GM10847 (cell line): ENCODE data around the gene USP15.

Experiments
- POLR2A ChIP-seq: IDR thresholded peaks from 2 replicates; pipeline ENCODE4 v1.6.1; 2011; ENCODE audit not compliant: insufficient read length; ENCODE audit errors: extremely low read depth

USP15 gene

DNA sequence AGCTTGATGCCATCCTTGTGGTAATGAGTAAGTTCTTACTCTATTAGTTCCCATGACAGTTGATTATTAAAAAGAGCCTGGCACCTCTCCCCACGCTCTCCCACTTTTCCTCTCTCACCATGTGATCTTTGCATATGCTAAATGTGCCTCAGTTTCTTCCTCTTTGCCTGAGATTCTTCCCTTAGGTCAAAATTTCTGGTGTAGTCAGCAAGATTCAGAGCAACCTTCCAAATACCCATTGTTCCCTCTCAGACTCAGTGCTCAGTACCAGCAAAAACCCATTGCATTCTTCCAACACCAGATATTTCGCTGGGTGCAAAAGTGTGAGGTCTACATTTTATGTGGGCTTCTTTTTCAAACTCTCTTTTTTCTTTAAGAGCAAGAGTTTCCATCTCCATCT, 10.8 kb upstream of the USP15 start:
- TF ChIP-seq POLR2A = no peak

DNA sequence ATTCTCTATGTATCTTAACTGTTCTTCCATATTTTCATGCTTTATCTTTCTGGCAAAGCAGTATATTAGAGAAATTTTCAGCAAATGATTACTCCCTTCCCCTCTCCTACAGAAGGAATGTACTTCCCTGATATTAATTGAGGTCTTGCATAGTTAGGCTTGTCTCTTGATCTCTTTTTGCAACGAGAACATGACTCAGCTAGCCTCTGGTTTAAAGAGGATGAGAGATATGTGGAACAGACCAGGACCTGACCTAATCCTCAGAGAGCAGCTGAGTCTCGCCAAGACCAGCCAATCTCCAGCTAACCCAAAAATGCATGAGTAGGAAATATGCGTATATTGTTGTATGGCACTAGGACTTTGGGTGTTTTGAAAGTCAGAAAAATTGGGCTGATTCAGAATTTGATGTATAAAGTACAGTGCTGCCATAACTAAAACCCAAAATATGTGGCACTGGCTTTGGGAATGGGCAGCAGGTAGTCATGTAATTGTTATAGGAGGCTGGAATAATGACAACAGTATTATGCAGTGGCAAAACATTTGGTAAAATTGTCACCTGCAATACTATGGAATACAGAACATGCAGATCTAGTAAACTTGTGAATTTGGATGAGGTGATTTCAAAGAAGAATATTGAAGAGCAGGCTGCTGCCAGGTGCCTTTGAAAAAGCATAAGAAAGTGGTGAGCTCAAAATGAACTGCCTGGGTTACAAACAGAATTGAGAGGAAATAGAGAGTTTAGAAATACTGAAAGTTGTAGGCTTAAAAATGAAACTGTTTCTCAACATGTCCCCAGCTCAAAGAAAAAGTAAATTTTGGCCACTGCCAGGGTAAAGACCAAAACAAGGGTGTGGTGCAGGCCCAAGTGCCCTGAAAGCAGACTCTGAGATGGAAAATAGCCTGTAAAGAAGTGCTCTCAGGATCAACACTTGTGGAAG, 9.3 kb upstream of the USP15 start:
- no peak for TF ChIP-seq POLR2A

DNA sequence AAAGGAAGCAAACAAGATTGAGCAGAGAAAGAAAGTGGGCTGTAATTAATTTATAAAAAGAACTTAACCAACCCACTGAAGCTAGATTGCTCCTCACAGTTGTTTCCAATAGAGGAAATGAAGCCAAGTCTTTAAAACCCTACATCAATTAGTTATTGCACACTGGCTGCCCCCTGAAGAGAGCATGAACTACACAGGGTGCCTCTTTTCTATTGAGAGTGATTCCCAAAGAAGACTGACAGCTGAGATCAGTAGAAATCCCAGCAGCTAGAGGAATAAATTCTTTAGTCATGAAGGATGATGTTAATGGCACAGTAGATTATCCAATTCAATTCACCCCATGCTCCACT, 8.6 kb upstream of the USP15 start:
- no peak for TF ChIP-seq POLR2A

DNA sequence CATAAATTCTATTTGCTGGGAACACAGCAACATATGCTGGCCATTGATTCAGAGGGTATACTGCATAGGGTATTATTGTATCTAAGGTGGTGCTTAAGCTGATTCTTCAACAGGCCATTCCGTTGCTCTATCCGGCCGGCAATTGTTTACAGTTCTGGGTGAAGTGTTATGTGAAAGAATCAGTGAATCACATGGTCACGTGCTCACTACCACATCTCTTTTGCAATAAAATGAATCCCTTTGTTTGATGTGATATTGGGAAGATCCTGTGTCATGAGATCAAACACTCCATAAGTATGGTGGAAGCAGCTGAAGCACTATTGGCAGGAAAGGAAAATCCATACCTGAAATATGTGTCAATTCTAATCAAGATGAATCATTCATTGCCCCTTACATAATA, 7.6 kb upstream of the USP15 start:
- TF ChIP-seq POLR2A = no peak

DNA sequence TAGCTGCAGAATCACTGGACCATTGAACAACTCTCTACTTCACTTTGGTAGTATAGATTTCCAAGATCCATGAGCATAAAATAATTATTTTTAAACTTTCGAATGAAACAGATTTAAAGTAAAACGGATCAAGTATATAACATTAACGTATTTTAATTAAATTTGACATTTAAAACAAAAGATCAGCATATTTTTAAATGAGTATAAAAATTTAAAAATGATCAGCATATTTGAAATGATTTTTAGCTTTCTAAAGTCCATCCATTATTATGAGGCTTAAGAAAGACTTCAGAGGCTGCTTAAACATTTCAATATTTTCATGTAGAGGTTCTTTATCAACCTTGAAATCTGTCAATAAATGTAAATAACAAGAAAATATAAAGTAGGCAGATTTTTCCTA, 5.2 kb upstream of the USP15 start:
- TF ChIP-seq POLR2A = no peak

DNA sequence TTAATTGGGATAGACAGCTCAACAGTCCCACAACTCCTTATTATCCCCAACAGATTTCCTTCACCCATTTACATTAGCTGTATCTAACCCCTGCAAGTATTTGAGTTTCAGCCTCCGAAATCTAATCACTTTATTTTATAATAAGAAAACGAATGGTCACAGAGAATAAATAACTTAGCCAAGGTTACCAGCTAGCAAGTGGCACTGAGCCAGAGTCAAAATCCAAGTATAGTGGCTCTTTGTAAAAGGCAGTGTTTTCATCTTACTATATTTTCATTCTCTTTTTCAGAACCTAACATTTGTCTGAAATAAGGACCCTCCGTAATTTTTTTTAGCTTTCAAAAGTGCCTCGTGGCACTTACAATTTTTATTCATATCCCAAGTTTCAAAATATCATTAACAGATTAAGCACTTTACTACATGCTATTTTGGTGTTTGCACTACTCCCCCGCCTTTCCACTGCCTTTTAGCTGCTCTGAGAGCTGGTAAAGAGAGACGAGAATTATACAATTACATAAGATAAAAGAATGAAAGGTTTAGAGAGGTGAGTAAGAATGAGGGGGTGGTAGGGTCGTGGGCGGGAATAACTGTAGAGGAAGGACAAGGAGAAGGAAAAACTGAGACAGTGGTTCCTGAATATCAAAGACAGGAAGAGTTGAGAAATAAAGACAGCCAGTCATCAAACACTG, 3.7 kb upstream of the USP15 start:
- TF ChIP-seq POLR2A = no peak

DNA sequence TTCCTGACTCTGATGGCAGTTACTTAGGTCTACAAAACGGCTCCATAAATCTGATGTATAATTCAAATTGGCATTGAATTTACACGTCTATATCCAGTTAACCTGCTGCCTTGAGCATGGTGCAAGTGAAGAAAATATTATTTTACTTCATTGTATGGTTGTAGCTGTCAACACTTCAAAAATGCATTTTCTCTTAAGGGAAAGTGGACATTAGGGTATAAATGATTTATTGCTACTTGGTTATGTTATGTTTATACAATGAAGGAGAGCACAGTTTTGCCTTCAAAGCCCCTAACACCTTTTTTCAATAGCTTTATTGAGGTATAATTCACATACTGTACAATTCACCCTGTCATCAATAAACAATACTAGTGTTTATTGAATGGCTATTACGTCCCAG, 2.0 kb upstream of the USP15 start:
- TF ChIP-seq POLR2A = no peak

DNA sequence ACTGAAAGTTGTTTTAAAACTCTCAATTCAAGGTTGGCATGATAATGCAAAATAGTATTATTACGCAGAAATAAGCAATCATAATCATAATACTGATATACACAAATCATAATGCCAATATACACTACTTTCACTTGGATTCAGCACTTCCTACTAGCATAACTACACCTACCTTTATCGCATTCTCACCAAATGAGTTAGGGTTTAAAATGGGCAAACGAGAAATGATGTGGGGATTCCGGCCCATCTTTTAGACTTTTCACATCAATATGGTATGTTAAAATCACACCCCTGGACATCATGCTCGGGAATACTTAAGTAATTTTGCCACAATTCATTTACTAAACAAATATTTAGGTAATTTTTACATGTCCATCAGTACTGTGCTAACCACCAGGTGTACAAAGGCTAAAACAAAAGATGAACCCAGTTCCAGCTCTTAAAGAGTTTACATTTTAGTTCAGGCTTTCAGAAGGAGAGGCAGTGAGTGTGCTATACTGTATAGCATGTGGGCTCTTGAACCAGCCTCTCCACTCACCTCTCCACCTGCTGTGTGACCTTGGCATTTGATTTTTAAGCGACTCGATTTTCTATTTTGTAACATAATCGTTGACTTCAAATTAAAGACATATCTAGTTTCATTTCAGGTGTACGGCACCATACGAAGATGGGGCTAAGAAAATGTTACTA, 1.1 kb upstream of the USP15 start:
- no peak for TF ChIP-seq POLR2A

DNA sequence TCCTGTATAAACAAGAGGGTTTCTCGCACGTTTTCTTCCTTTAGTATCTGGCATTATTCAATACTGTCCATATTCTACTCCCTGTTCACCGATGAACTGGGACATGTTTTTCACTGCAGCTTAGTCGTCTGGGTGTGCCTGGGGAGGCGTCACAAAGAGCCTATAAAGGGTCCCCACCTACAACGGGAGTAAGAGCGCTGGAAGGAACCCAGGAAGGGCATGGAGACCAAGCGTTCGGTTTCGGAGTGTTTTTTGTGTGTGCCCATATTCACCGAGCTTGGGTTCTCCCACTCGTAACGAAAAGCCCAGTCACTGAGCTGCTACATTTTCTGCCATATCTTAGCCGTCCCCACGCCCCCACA, 592 bp upstream of the USP15 start:
- no peak for TF ChIP-seq POLR2A

DNA sequence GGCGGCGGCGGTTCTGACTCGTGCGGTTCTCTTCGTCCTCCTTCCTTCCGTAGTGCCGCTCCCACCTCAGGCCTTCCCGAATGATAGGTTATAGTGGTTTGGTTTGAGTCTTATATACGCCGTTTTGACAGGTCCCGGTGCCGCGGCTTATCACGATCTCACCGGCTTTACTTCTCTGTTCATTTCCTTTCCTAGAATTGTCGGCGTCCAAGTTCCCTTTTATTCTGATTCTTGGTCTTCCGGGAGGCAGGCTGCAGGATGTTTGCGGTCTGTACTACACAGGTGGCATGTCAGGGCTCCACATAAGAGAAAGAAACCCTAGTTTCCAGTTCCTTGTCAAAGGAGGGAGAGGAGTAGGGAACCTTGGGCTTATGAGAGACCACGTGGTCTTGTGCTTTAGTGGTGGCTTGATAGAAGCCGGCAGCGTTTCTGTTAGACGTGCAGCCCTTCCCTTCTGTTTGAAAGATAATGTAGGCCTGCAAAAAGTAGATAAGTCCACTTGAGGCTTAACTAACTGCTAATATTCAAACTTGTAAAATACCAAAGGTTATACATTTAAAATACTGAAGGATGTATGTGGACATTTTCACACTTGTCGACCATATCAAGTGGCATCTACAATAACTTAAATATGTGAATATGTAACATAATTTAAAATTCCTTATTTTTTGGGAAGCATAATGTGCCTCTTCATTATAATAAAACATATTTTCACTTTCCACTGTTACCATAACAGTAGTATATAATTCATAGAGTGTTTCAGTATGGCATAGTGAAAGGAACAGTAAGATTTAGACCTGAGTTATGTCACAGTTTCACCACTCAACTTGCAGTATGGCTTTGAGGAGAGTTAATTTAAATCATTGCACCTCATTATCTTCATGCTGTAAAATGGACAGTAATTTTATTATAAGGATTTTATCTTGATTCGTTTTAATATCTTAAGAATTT, 804 bp downstream of the USP15 start:
- no peak for TF ChIP-seq POLR2A

DNA sequence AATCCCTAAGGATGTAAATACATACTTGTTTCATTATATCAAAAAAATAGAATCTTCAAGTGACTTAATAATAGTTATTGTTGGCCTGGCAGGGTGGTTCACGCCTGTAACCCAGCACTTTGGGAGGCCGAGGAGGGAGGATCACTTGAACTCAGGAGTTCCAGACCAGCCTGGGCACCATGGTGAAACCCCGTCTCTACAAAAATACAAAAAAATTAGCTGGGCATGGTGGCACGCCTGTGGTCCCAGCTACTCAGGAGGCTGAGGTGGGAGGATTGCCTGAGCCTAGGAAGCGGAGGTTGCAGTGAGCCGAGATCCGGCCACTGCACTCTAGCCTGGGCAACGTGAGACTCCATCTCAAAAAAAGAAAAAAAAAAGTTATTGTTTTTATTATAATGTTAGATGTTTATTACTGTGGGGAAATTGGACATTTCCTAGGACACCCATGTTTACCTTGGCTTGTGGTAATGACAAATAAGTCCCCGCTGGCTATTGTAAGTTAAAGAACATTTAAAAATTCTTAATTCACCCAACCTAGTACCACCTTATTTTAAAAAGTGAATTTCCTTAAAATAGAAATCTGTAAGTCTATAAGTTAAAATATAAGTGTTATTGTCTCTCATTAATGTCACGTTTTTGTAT, 1.8 kb downstream of the USP15 start:
- TF ChIP-seq POLR2A = no peak

DNA sequence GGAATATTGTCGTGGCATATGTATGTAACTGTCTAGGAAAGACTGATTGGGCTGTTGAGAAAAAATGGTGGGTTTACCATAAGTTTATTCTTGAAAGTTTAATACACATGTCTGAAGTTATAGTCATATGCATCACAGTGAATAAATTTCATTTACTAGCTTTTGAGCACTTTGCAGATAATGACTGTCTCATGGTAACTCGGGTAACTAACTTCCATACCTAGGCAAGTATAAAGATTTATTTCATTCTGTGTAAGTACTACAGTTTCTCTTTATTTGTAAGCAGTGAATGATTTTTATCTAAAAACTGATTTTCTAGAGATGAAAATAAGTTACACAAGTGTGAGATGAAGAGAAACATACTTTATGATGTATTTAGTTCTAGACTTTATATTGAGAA, 3.0 kb downstream of the USP15 start:
- no peak for TF ChIP-seq POLR2A

DNA sequence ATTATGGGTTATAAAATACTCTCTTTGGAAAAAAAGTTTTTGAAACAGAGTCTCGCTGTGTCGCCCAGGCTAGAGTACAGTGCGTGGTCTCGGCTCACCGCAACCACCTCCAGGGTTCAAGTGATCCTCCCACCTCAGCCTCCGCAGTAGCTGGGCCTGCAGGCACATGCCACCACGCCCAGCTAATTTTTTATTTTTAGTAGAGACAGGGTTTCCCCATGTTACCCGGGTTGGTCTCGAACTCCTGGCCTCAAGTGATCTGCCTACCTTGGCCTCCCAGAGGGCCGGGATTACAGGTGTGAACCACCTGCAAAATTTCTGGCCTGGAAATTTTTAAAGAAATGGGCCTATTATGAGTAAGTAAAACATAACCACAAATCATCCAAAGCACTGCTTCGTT, 3.8 kb downstream of the USP15 start:
- TF ChIP-seq POLR2A = no peak

DNA sequence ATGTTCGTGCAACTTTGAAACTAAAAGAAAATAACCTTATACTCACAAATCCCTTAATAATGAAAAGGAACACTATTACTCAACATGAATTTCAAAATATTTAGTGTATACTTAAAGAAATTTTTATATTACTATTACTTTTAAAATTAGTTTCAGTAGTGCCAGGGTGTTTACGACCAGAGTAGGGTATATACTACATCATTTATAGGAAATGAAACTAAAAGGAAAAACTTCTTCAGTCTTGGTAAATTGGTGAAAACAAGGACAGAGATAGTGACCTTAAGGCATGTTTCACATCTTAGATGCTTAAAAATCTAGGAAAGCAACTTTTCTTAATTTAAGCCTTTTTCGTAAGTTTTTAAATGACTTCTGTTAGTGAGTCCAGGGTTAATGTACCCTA, 4.5 kb downstream of the USP15 start:
- TF ChIP-seq POLR2A = no peak
